Measurements from ENCODE around the gene STX5.
"Not testable (repeated sequence)": the region's sequence is repeated elsewhere in the genome, so short reads cannot be mapped to it uniquely, and the experiment has no call there.

The STX5 gene

DNA sequence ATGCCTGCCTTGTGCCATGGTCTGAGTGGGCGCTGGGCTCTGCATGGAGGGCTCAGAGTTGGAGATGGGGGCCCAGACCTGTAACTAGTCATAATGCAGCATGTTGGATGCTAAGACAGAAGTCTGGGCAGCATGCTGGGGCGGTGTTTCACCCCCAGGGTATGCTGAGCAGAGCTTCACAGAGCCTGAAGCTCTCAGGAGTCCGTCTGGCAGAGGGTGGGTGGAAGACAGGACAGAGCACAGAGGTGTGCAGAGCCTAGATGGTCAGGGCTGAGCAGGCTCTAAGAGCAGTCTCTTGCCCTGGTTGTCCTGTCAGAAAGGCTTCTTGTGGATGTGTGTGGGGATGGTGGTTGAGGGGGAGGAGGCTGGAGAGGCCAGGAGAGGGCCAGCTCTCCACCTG is 53.4 kb downstream of the STX5 start:
- no peak for DNase-seq

DNA sequence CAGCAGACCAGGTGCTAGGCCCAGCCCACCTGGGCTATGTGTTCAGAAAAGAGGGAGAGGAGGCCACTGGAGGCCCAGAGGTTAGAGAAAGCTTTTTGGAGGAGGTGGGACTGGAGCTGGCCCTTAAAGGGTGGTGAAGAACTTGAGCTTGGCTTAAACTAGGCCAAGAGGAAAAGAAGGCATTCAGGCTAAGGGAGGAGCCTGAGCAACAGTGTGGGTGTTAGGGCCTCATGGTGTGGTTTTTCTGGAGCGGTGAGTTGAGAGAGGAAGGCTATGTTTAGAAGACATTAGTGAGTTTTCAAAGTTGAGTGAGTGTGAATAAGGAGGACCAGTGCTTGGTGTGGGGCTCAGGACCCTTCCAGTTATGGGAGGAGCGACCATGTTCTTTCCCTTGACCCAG is 54.5 kb downstream of the STX5 start:
- DNase-seq: no peak

DNA sequence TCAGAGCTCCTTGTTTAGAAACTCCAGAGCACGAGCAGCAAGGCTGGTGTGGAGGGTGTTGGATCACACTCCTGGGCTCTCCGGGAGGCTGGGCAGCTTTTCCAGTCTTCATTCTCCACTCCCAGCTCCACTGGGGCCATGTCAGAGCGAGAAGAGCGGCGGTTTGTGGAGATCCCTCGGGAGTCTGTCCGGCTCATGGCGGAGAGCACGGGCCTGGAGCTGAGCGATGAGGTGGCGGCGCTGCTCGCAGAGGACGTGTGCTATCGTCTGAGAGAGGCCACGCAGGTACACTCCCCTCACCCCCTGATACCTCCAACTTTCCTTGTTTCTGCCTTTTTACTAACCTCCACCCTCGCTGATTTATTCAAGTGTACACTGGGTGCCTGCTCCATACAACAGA is 56.2 kb downstream of the STX5 start:
- DNase-seq: no peak

DNA sequence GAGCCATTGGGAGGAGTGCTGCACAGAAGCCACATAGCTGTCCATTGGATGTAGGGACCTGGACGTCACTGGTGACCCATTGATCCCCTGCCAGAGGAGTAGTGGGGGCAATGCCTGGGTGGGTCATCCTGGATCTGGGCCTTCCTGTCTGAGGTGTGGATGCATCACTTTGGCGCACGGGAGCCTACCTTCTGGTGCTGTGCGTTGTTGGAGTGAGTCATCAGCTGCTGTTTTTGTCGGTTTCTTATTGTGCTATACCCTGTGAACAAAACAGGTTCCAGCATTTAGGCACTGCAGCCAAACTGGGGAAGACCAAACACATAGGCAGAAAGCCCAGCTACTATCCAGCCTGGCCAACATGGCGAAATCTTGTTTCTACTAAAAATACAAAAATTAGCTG is 57.4 kb downstream of the STX5 start:
- no peak for DNase-seq

GRCh38 chr11:62771144-62772021 is 60.5 kb downstream of the STX5 start, which contains the start of gene TAF6L:
TSS of gene TAF6L (plus strand) at chr11:62771396. CDS start at chr11:62775784, 4,388 bp downstream.
- DNase-seq: peak; percentile 83 to 94 (median 84)

DNA sequence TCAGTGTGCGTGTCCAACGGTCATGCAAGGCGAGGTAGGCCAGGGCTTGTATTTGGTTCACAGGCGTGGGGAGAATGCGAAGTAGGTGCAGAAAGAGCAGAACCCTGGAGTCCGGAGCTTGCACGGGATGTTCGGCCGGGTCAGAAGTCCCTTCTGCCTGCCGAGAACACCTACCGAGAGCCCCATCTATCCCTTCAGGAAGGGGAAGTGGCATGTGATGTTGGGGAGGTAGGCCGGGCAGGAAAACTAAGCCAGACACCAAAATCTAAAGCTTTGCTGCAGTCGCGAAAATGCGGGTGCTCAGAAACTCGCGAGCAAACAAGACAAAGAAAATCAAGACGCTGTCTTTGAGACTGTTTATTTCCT is 61.1 kb downstream of the STX5 start:
- DNase-seq: no peak

DNA sequence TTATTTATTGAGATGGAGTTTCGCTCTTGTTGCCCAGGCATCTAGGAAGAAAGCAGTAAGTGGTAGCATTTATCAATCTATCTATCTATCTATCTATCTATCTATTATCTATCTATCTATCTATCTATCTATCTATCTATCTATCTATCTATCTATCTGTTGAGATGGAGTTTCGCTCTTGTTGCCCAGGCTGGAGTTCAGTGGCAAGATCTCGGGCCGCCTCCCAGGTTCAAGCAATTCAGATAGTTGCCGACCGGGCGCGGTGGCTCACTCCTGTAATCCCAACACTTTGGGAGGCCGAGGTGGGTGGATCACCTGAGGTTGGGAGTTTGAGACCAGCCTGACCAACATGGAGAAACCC is 71.0 kb downstream of the STX5 start:
- not testable (repeated sequence) for DNase-seq

DNA sequence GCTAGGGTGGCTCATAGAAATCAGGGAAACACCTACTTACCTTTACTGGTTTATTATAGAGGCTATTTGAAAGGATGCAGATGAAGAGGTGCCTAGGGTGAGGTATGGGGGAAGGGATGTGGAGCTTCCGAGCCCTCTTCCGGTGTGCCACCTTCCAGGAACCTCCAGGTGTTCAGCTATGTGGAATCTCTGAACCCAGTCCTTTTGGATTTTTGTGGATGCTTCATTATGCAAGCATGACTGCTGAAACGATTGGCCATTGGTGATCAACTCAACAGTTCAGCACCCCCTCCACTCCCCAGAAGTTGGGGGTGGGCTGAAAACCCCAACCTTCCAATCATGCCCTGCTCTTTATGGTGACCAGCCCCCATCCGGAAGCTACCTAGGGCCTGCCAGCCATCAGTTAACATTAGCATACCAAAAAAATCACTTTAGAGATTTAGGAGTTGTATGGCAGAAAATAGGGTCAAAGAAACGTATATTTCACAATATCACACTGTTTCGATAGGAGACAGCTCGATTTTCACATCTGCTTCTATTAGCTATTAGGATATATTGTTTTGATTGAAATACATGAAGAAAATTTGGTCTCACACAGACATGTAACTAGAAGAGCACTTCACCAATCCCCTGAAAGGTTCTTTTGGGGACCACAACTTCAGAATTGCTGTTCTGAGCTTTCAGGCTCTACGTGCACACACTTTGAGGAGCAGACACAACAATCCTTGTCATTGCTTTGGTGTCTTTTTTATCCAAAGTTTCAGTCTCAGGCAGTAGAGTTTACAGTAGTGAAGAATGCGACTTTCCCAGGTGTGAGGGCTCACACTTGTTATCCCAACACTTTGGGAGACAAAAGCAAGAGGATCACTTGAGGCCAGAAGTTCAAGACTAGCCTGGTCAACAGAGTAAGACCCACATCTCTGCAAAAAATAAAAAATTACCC is 73.7 kb downstream of the STX5 start:
- no peak for DNase-seq
